Smooth muscle cell (in vitro differentiated cells): ENCODE data around the gene BPIFB6. TPM values are rescaled to one million over a fixed set of nuclear protein-coding genes. Genes with fewer than 3 reads are reported as not detected.

Experiments
- DNase-seq: peaks from one replicate; lab custom pipeline; 2025; ENCODE audit not compliant: unreplicated experiment; lab: John Stamatoyannopoulos, UW
- H2AFZ ChIP-seq: fragments of 200-600 bp; sonication (generic); 2 replicates; pipeline ENCODE4 v1.6.0; 2016; ENCODE audit warnings: antibody characterized with exemption, low read depth, mild to moderate bottlenecking
- H3F3A ChIP-seq: fragments of 200-600 bp; sonication (generic); 2 replicates; pipeline ENCODE4 v1.6.0; 2017; ENCODE audit warnings: antibody characterized with exemption, low read depth
- H3K27ac ChIP-seq: fragments of 200-600 bp; sonication (generic); 2 replicates; pipeline ENCODE4 v1.5.1; 2016; ENCODE audit warnings: low read depth, mild to moderate bottlenecking
- H3K27me3 ChIP-seq: fragments of 200-600 bp; sonication (generic); 2 replicates; pipeline ENCODE4 v1.6.1; 2016; ENCODE audit warnings: low read depth, mild to moderate bottlenecking
- H3K36me3 ChIP-seq: fragments of 200-600 bp; sonication (generic); 2 replicates; pipeline ENCODE4 v1.5.1; 2016; ENCODE audit warnings: low read depth
- H3K4me1 ChIP-seq: fragments of 200-600 bp; sonication (generic); 2 replicates; pipeline ENCODE4 v1.5.1; 2016; ENCODE audit warnings: low read depth
- H3K4me2 ChIP-seq: fragments of 200-600 bp; sonication (generic); 2 replicates; pipeline ENCODE4 v1.6.0; 2016; ENCODE audit warnings: mild to moderate bottlenecking
- H3K4me3 ChIP-seq: fragments of 200-600 bp; sonication (generic); 2 replicates; pipeline ENCODE4 v1.5.1; 2016; ENCODE audit warnings: mild to moderate bottlenecking
- H3K79me2 ChIP-seq: fragments of 200-600 bp; sonication (generic); 2 replicates; pipeline ENCODE4 v1.6.0; 2016; ENCODE audit warnings: low read depth, mild to moderate bottlenecking
- H3K9ac ChIP-seq: fragments of 200-600 bp; sonication (generic); 2 replicates; pipeline ENCODE4 v1.6.0; 2016; ENCODE audit warnings: low read depth
- H3K9me3 ChIP-seq: fragments of 200-600 bp; sonication (generic); replicated peaks from 2 replicates; pipeline ENCODE4 v1.5.1; 2016; ENCODE audit warnings: low read depth
- H4K20me1 ChIP-seq: fragments of 200-600 bp; sonication (generic); 2 replicates; pipeline ENCODE4 v1.6.0; 2016; ENCODE audit warnings: low read depth
- WGBS: methylation state at CpG from one replicate; pipeline ENCODE4 v1.1.7; 2016; ENCODE audit warnings: low lambda C conversion rate; 5-methylcytosine and 5-hydroxymethylcytosine counted together
- polyA plus RNA-seq: library from polyadenylated mRNA; unstranded; fragments of >200 nt; fragmentation: Nextera tagmentation; extraction: Ambion mirVana; gene quantifications from 2 replicates; pipeline ENCODE4 v1.2.1, GENCODE V29; 2016
- total RNA-seq: library from RNA; depleted of rRNA; stranded (reverse); fragments of >200 nt; gene quantifications from 2 replicates; pipeline ENCODE4 v1.2.3, GENCODE V29; 2014
- TF ChIP-seq, protein P1 (sequence below): fragments of 200-600 bp; sonication (generic); IDR thresholded peaks from 2 replicates; pipeline ENCODE4 v1.5.1; 2017; ENCODE audit warnings: borderline replicate concordance, mild to moderate bottlenecking, antibody characterized with exemption; ENCODE audit not compliant: insufficient read depth, poor library complexity, severe bottlenecking

The BPIFB6 gene
- total and polyA plus RNA-seq, 2 experiments from 2014 or later = not detected

DNA sequence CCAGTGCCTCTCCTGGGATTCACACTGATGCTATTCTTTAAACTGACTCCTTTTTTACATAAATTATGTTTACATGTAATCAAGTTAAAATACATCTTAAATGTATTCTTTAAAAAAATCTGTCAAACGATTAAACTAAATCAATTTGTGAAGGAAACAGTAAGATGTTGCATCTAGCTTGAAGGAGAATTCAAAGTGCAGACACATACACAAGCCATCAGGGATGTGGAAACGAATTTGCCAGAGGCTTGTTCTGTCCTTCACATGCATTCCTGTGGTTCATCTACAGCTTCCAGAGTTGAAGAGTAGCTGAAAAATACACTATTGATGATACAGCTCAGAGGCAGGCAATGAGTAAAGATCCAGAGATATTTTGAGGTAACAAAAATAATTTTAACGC, 15.0 kb downstream of the BPIFB6 start:
- WGBS = 85% methylated on average over 3 of the region's 3 CpGs
- no peaks in the 10 kb centered on the region for H3K4me1 ChIP-seq
- DNase-seq = no peak
- no peak overlapping the region for H2AFZ ChIP-seq
- H3K27me3 ChIP-seq = no peaks in the 10 kb centered on the region
- no peaks in the 10 kb centered on the region for H3K9me3 ChIP-seq
- H3K79me2 ChIP-seq = no peaks in the 10 kb centered on the region
- no peaks in the 10 kb centered on the region for H3F3A ChIP-seq
- no peak overlapping the region for H3K27ac ChIP-seq
- no peak overlapping the region for H3K4me3 ChIP-seq
- no peaks in the 10 kb centered on the region for H4K20me1 ChIP-seq
- H3K9ac ChIP-seq = no peak overlapping the region
- TF ChIP-seq, protein P1, sequence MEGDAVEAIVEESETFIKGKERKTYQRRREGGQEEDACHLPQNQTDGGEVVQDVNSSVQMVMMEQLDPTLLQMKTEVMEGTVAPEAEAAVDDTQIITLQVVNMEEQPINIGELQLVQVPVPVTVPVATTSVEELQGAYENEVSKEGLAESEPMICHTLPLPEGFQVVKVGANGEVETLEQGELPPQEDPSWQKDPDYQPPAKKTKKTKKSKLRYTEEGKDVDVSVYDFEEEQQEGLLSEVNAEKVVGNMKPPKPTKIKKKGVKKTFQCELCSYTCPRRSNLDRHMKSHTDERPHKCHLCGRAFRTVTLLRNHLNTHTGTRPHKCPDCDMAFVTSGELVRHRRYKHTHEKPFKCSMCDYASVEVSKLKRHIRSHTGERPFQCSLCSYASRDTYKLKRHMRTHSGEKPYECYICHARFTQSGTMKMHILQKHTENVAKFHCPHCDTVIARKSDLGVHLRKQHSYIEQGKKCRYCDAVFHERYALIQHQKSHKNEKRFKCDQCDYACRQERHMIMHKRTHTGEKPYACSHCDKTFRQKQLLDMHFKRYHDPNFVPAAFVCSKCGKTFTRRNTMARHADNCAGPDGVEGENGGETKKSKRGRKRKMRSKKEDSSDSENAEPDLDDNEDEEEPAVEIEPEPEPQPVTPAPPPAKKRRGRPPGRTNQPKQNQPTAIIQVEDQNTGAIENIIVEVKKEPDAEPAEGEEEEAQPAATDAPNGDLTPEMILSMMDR = no peak
- H3K4me2 ChIP-seq = no peak overlapping the region
- H3K36me3 ChIP-seq = no peaks in the 10 kb centered on the region

DNA sequence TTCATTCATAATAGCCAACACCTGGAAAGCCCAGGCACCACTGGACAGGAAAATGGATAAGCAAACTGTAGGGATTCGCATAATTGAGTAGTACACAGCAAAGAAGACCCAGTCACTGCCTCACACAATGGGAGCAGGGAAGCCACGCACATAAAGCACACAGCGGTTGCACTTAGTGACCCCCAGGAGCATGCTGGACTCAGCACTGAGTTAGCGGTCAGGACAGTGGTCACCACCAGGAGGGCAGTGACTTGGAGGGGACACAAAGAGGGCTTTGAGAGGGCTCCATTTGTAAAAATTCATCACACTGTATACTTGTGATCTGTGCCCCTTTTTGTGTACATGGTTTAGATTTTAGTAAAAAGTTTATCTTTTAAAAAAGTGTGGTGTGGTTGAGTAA, 19.9 kb downstream of the BPIFB6 start:
- Histone ChIP-seq H3F3A (no peaks in the 10 kb centered on the region), H3K9me3 (no peaks in the 10 kb centered on the region), H3K27me3 (no peaks in the 10 kb centered on the region), H3K4me3 (no peak overlapping the region), H3K79me2 (no peaks in the 10 kb centered on the region), H3K4me1 (no peaks in the 10 kb centered on the region), H3K36me3 (no peaks in the 10 kb centered on the region), H2AFZ (no peak overlapping the region), H3K4me2 (no peak overlapping the region), H3K9ac (no peak overlapping the region), H3K27ac (no peak overlapping the region), H4K20me1 (no peaks in the 10 kb centered on the region)
- TF ChIP-seq, protein P1 = no peak
- DNase-seq = no peak
- 72% methylated on average over 4 of the region's 4 CpGs for WGBS

DNA sequence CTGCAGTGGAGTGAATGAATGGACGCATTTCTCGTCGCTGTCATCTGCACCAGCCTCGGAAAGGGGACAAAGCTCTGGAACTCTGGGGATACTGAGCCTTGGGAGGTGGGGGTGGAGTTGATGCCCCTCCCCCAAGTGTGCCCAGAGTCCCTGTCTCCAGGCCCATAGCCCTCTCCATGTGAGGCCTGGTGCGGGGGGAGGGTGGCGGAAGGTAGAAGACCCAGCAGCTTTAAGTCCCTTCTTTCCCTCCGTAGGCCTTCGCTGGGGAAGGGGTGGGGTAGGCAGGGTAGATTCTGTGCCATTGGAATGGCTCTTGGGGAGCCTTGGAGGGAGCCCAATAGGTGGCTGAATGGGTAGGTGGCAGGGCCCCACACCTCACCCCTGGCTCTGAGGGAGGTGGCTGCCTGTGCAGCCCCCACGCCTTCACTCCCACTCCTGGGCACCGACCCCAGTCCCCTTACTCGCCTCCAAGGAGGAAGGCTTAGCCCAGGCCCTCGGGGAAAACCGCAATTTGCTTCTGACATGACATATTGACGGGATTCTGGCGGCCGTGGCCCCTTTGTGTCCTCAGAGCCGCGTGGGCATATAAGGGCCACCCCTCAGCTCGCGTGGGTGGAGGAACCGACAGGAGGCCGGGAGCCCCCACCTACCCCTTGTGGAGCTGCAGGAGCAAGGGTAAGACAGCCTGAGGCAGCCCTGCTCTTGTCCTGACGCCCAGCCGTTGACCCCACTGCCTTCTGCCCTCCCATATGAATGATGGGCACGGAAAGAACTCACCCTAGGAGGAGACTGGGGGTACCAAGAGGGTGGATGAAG, 22.1 kb downstream of the BPIFB6 start, which contains the start of gene BPIFB3:
Gene BPIFB3, plus strand, starts transcription at position 613 of the 816 bp plus-strand sequence. CDS start 1,533 bp downstream, outside the sequence.
- Histone ChIP-seq H3K27ac (no peak within 1 kb of the TSS), H3K4me3 (no peak within 1 kb of the TSS), H3F3A (no peaks in the 10 kb centered on the region), H3K79me2 (no peaks in the 10 kb centered on the region), H3K4me1 (no peaks in the 10 kb centered on the region), H3K4me2 (no peak within 1 kb of the TSS), H2AFZ (no peak within 1 kb of the TSS), H4K20me1 (no peaks in the 10 kb centered on the region), H3K9ac (no peak within 1 kb of the TSS), H3K36me3 (no peaks in the 10 kb centered on the region), H3K9me3 (no peaks in the 10 kb centered on the region), H3K27me3 (no peaks in the 10 kb centered on the region)
- WGBS = 82% methylated on average over 25 of the region's 25 CpGs
- DNase-seq = no peak
- TF ChIP-seq, protein P1 = no peak

DNA sequence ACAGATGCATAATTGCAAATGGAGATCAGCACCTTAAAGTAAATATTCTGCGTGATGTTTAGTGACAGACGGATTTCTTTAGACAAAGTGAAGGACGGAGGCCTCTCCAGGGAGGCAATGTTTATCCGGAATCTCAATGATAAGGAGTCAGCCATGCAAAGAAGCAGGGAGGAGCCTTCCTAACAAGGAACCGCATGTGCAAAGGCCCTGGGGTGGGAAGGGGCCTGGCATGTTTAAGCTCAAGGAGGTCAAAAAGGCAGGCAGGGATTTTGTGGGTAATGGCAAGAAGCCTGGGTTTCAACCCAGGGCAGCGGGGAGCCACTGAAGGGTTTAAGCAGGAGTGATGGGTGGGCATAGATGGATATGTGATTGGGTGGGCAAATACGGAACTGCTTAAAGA, 22.9 kb downstream of the BPIFB6 start:
- Histone ChIP-seq H3K9ac (no peak overlapping the region), H3K79me2 (no peaks in the 10 kb centered on the region)

More for the DNA sequence above, 22.9 kb downstream of the BPIFB6 start:
- Histone ChIP-seq H4K20me1 (no peaks in the 10 kb centered on the region), H3K4me1 (no peaks in the 10 kb centered on the region), H3K4me2 (no peak overlapping the region), H3K36me3 (no peaks in the 10 kb centered on the region), H3F3A (no peaks in the 10 kb centered on the region), H3K9me3 (no peaks in the 10 kb centered on the region), H3K4me3 (no peak overlapping the region), H2AFZ (no peak overlapping the region), H3K27me3 (no peaks in the 10 kb centered on the region), H3K27ac (no peak overlapping the region)
- 95% methylated on average over 7 of the region's 7 CpGs for WGBS
- TF ChIP-seq, protein P1 = no peak
- no peak for DNase-seq
